ENCODE measurements around the gene ARHGEF10L. TPM values are rescaled to one million over a fixed set of nuclear protein-coding genes. Genes with fewer than 3 reads are reported as not detected.

Gene ARHGEF10L
- total RNA-seq, 4 donors from 2014 or later: 30.0 to 61.4 (median 44.7) TPM

DNA sequence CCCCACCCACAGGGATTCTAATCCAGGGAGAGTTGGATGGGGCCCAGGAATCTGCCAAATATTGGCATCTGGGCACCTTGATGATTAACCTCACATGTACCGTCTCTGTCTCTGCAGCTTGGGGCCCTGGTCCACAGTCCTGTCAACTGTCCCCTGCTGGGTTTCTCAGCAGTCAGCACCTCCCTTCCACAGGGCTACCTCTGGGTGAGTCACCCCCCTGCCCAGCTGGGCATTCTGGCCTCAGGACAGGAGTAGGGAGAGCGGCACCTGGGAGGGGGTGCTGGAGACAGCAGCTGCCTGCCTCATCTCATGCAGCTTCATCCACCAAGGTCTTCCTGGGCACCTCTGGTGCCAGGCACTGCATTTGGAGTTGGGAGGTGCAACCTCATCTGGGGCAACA is 115.0 kb downstream of the ARHGEF10L start:
- Histone ChIP-seq H3K27me3 (no peaks in the 10 kb centered on the region), H3K4me1 (no peaks in the 10 kb centered on the region), H3K9me3 (no peaks in the 10 kb centered on the region), H3K27ac (no peak overlapping the region), H3K4me3 (no peak overlapping the region), H3K36me3 (peaks cover 26 to 100% (median 36%) of the 10 kb centered on the region in 3 donors)
- TF ChIP-seq POLR2A (IDR thresholded peaks at IDR 0.05): no peak
- TF ChIP-seq, protein P1, sequence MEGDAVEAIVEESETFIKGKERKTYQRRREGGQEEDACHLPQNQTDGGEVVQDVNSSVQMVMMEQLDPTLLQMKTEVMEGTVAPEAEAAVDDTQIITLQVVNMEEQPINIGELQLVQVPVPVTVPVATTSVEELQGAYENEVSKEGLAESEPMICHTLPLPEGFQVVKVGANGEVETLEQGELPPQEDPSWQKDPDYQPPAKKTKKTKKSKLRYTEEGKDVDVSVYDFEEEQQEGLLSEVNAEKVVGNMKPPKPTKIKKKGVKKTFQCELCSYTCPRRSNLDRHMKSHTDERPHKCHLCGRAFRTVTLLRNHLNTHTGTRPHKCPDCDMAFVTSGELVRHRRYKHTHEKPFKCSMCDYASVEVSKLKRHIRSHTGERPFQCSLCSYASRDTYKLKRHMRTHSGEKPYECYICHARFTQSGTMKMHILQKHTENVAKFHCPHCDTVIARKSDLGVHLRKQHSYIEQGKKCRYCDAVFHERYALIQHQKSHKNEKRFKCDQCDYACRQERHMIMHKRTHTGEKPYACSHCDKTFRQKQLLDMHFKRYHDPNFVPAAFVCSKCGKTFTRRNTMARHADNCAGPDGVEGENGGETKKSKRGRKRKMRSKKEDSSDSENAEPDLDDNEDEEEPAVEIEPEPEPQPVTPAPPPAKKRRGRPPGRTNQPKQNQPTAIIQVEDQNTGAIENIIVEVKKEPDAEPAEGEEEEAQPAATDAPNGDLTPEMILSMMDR (IDR thresholded peaks at IDR 0.05): no peak
- intact Hi-C loops (cut with DNase I): no loop called here
- WGBS, 2 donors: 65% methylated on average over 2 of the region's 2 CpGs; no CpG with 5 or more reads in 1 of the 2 donors
- no peak for DNase-seq

GRCh38 chr1:17655169-17655568 is 115.7 kb downstream of the ARHGEF10L start:
- no peaks in the 10 kb centered on the region for H3K27me3 ChIP-seq
- WGBS, 2 donors: 93 to 100% methylated on average over 1 of the region's 1 CpG
- no peak for DNase-seq
- no peak overlapping the region for H3K4me3 ChIP-seq
- no peak overlapping the region for H3K27ac ChIP-seq
- TF ChIP-seq, protein P1 (IDR thresholded peaks at IDR 0.05): no peak
- TF ChIP-seq POLR2A (IDR thresholded peaks at IDR 0.05): no peak
- intact Hi-C loops (cut with DNase I): no loop called here
- H3K4me1 ChIP-seq: no peaks in the 10 kb centered on the region
- H3K9me3 ChIP-seq: no peaks in the 10 kb centered on the region
- H3K36me3 ChIP-seq: peaks cover 26 to 100% (median 36%) of the 10 kb centered on the region in 3 donors

- 79 to 87% methylated on average over 6 to 8 of the region's 15 CpGs for WGBS, 2 donors
- H3K9me3 ChIP-seq: no peaks in the 10 kb centered on the region
- no peak for DNase-seq
- H3K4me3 ChIP-seq: no peak overlapping the region
- H3K36me3 ChIP-seq: peaks cover 26 to 100% (median 36%) of the 10 kb centered on the region in 3 donors
- no peaks in the 10 kb centered on the region for H3K27me3 ChIP-seq
- TF ChIP-seq, protein P1 (IDR thresholded peaks at IDR 0.05): no peak
- no peak for TF ChIP-seq POLR2A (IDR thresholded peaks at IDR 0.05)
- intact Hi-C loops (cut with DNase I): no loop called here
- no peaks in the 10 kb centered on the region for H3K4me1 ChIP-seq
- H3K27ac ChIP-seq: no peak overlapping the region
Measured at GRCh38 chr1:17655922-17656321, 116.4 kb downstream of the ARHGEF10L start.

DNA sequence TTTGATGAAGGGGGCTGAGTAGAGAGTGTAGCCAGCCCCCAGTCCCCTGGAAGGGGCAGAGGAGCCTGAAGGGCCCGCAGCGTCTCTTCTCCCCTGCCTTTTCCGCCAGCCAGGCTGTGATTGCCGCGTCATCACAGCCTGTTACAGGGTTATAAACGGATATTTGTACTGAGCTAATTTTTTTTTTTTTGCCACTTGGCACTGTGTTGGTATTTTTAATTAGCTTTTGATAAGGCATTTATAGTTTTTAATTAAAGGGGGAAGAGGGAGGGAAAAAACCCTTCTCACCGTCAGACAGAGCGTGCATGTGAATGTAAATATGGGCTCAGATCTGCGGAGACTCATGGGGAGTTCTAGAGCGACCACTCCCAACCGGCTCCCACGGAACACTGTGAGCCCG is 117.9 kb downstream of the ARHGEF10L start:
- peaks cover 26 to 99% (median 27%) of the 10 kb centered on the region in 3 donors for H3K36me3 ChIP-seq
- intact Hi-C loops (cut with DNase I): no loop called here
- no peaks in the 10 kb centered on the region for H3K4me1 ChIP-seq
- H3K9me3 ChIP-seq: no peaks in the 10 kb centered on the region
- DNase-seq: no peak
- no peak overlapping the region for H3K4me3 ChIP-seq
- TF ChIP-seq, protein P1 (IDR thresholded peaks at IDR 0.05): no peak
- H3K27me3 ChIP-seq: no peaks in the 10 kb centered on the region
- no peak overlapping the region for H3K27ac ChIP-seq
- 87 to 92% methylated on average over 11 to 13 of the region's 13 CpGs for WGBS, 2 donors

GRCh38 chr1:17658837-17659236 is 119.3 kb downstream of the ARHGEF10L start:
- Histone ChIP-seq H3K9me3 (no peaks in the 10 kb centered on the region), H3K4me3 (no peak overlapping the region), H3K4me1 (no peaks in the 10 kb centered on the region), H3K27me3 (no peaks in the 10 kb centered on the region), H3K36me3 (peaks cover 27 to 99% (median 32%) of the 10 kb centered on the region in 3 donors), H3K27ac (no peak overlapping the region)
- 66 to 86% methylated on average over 5 to 6 of the region's 6 CpGs for WGBS, 2 donors
- TF ChIP-seq POLR2A (IDR thresholded peaks at IDR 0.05): no peak
- TF ChIP-seq, protein P1 (IDR thresholded peaks at IDR 0.05): no peak
- intact Hi-C loops (cut with DNase I): no loop called here
- no peak for DNase-seq
